HG03064 (cell line): ENCODE results near the gene THBS2.
"Not testable (repeated sequence)": the region's sequence is repeated elsewhere in the genome, so short reads cannot be mapped to it uniquely, and the experiment has no call there.

Experiments
- ATAC-seq: cut with Tn5 transposase; IDR thresholded peaks from one replicate; pipeline ENCODE4 v1.9.1; 2021; ENCODE audit warnings: low read depth; ENCODE audit not compliant: unreplicated experiment

THBS2 gene

DNA sequence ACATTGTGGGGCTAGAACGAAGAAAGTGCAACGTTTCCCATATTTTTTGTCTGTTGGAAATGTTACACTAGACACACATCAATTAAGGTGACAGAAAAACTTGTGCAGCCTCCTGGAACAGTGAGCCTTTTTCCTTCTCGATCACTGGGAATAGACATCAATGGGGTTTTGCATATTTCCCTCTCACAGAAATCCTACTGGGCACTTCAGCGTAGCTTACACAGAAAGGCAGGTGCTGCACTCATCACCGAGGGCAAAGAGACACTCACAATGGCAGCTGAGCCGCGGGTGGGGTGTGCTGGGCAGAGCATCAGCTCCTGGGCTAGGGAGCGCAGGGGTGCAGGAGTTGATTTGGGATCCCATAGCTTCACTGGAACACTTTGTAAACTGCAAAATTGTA is 64.5 kb downstream of the THBS2 start:
- ATAC-seq, result no peak

DNA sequence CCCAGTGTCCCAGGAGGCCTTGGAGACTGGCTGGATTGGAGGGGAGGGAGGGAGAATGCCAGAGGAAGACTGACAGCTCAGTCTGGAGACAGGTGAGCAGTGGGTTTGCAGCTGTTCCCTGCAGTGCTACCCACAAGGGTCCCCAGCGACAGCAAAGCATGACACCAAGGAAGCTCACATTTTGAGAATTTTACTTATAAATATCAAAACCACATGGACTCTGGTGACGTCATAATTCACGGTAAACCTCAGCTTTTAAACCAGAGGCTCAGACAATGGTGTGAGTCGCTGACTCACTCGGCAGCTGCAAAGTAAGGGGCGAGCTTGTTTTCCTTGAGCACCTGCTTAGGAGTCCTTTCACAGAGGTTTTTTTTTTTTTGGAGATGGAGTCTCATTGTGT is 65.2 kb downstream of the THBS2 start:
- ATAC-seq, result no peak

GRCh38 chr6:169188051-169188470 is 65.6 kb downstream of the THBS2 start:
- no peak for ATAC-seq

DNA sequence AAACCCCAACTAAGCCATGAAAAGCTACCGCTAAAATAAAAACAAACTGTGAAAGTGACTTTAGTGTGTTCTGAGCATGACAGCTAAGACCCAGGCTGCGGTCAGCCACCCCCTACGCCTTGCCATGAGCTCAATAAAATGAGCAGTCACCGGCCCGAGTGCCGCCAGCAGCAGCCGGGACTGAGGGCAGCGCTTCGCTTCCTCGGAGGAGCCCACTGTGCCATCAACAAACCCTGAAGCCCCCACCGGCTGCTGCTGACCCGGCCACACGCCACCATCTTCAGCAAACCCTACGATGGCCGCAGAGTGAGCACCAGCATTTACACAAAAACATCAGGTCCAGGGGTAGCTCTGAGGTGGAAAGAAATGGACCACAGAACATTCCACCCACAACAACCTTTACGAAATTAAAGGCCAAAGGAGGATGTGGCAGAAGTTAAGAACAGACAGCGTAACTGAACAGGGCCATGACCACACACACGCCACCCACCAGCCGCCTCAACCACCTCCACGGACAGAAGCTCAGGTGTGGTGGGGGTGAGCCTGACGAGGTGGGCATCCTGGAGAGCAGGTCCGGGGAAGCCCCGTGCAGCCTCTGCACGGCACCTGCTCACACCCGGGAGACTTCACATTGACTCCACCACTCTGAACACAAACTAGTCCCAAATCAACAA is 67.0 kb downstream of the THBS2 start:
- no peak for ATAC-seq

- no peak for ATAC-seq
Observed at GRCh38 chr6:169185692-169186485, 67.8 kb downstream of the THBS2 start.

DNA sequence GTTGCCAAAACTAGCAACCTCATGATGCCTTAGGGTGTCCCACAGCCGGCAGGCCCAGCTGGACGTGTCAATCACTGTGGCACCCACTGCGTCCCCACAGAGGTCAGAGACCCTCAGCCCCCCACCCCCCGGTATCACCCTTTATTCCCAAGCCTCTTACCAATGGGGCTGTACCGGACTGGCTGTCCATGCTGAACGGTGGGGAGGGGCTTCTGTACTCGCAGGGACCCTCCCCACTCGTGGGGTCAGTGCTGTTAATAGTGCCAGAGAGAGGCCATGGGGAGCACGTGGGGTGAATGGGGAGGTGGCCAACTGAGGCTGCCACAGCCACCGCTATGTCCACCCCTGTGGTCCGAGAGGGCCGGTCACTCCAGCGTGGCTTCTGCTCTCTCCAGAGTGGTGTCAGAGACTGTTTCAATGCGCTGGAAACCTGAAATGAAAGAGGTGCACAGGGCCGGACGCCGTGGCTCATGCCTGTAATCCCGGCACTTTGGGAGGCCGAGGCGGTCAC is 68.6 kb downstream of the THBS2 start:
- no peak for ATAC-seq

DNA sequence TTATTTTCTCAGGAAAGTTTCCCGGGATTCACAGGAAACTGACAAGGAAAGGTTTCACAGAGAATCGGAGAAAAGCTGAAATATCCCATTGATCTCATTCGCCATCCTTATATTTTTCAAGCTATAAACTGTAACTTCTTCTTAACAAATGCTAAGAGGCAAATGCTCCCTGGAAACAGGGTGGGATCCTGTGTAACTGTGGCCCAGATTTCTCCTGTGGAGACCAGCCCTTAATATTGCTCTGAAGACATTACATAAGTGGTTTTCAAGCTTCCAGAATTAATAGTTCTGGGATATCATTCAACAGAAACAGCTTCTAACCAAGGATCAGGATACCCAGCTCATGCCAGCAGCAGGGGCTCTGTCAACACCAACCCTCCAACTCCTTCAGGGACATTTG is 69.2 kb downstream of the THBS2 start:
- no peak for ATAC-seq

GRCh38 chr6:169183233-169183632 is 70.4 kb downstream of the THBS2 start:
- no peak for ATAC-seq

GRCh38 chr6:169179831-169180230 is 73.8 kb downstream of the THBS2 start:
- ATAC-seq, result not testable (repeated sequence)

GRCh38 chr6:169177516-169178166 is 76.0 kb downstream of the THBS2 start:
- ATAC-seq, result no peak

GRCh38 chr6:169176361-169176991 is 77.2 kb downstream of the THBS2 start:
- ATAC-seq, result no peak

- ATAC-seq, result no peak
Observed at GRCh38 chr6:169175360-169175887, 78.2 kb downstream of the THBS2 start.

GRCh38 chr6:169174516-169175359 is 78.9 kb downstream of the THBS2 start:
- no peak for ATAC-seq

GRCh38 chr6:169173532-169174268 is 79.9 kb downstream of the THBS2 start:
- ATAC-seq, result no peak

DNA sequence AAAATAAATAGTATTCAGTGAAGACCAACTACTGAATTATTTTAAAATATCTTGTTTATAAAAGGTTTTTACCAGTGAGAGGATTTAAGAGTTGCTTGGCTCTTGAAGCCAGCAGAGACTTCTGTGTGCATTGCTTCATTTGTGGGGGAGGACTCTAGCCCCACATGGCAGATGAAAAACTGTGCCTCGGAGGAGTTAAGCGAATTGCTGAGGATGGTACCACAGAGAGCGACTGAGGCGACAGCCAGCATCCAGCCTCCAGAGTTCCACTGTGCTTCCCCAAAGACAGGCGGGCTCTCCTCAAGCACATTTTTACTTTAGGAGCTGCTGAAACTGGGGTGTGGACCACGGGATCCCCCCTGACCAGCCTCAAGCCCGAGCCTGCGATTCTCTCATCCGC is 80.7 kb downstream of the THBS2 start:
- no peak for ATAC-seq

GRCh38 chr6:169172456-169172855 is 81.2 kb downstream of the THBS2 start:
- ATAC-seq, result no peak

GRCh38 chr6:169171951-169172350 is 81.7 kb downstream of the THBS2 start:
- ATAC-seq, result no peak

DNA sequence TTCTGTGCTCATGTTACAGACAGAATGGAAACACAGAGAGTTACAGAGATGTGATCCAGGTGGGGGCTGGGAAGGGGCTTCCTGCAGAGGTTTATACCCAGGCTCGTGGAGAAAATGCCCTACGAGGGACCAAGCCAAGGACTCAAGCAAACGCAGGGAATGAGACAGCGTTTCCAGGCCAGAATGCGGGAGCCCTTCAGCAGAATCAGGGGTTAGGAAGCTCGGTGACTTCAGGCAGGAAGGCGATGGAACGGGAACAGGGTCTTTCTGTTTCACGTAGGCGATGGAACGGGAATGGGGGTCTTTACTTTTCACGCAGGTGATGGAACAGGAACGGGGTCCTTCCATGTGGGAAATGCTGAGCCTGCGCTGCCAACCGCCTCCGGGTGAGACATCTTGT is 82.6 kb downstream of the THBS2 start:
- no peak for ATAC-seq

DNA sequence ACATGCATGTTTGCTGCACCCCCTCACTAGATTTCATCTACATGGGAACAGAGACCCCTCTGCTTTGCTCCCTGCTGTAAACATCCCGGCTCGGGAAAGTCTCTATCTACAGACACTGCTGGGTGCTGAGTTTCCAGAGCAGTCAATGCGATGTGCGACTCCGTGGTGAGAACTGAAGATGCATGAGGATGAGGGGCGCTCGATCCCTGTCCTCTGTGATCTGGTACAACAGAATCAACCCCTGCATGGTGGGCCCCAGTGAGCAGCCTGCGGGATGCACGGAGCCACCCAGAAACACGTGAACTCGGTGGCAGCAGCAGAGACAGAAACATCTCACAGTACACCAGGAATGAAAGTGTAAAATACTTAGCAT is 83.1 kb downstream of the THBS2 start:
- no peak for ATAC-seq
